DOHH2 (cell line): ENCODE results near the gene MRPS34.
"Not testable (repeated sequence)": the region's sequence is repeated elsewhere in the genome, so short reads cannot be mapped to it uniquely, and the experiment has no call there.

Experiments
- H3F3A ChIP-seq: fragments of 200-600 bp; sonication (generic), shearing (Covaris generic); 2 replicates; pipeline ENCODE4 v1.6.0; 2016; ENCODE audit warnings: antibody characterized with exemption, mild to moderate bottlenecking; ENCODE audit not compliant: control insufficient read depth, insufficient read depth
- H3K27ac ChIP-seq: fragments of 200-600 bp; sonication (generic); 2 replicates; pipeline ENCODE4 v1.5.1; 2014; ENCODE audit warnings: low read depth, mild to moderate bottlenecking, low read length, moderate library complexity
- H3K27me3 ChIP-seq: fragments of 200-600 bp; sonication (generic); 2 replicates; pipeline ENCODE4 v1.6.1; 2014; ENCODE audit warnings: mild to moderate bottlenecking, low read length, mixed read lengths; ENCODE audit not compliant: control insufficient read depth
- H3K36me3 ChIP-seq: fragments of 200-600 bp; sonication (generic); 2 replicates; pipeline ENCODE4 v1.6.1; 2014; ENCODE audit warnings: mild to moderate bottlenecking, low read length, moderate library complexity, mixed read lengths; ENCODE audit not compliant: control insufficient read depth
- H3K4me1 ChIP-seq: fragments of 200-600 bp; sonication (generic); 2 replicates; pipeline ENCODE4 v1.6.1; 2014; ENCODE audit warnings: mild to moderate bottlenecking, low read length, mixed read lengths; ENCODE audit not compliant: control insufficient read depth
- H3K4me2 ChIP-seq: fragments of 200-600 bp; sonication (generic); 2 replicates; pipeline ENCODE4 v1.6.0; 2014; ENCODE audit warnings: mild to moderate bottlenecking, low read length, moderate library complexity
- H3K4me3 ChIP-seq: fragments of 200-600 bp; sonication (generic); 2 replicates; pipeline ENCODE4 v1.5.1; 2014; ENCODE audit warnings: mild to moderate bottlenecking, low read length, mixed read lengths
- H3K79me2 ChIP-seq: fragments of 200-600 bp; sonication (generic); 2 replicates; pipeline ENCODE4 v1.6.1; 2014; ENCODE audit warnings: mild to moderate bottlenecking, low read length, mixed read lengths; ENCODE audit not compliant: control insufficient read depth
- H3K9me2 ChIP-seq: fragments of 200-600 bp; sonication (generic); replicated peaks from 2 replicates; pipeline ENCODE4 v1.6.1; 2014; ENCODE audit warnings: mild to moderate bottlenecking, low read length, mixed read lengths; ENCODE audit not compliant: control insufficient read depth
- H3K9me3 ChIP-seq: fragments of 200-600 bp; sonication (generic); 2 replicates; pipeline ENCODE4 v1.6.1; 2014; ENCODE audit warnings: antibody characterized with exemption, low read length, mixed read lengths; ENCODE audit not compliant: control insufficient read depth, insufficient read depth
- H4K20me1 ChIP-seq: fragments of 200-600 bp; sonication (generic); 2 replicates; pipeline ENCODE4 v1.6.0; 2014; ENCODE audit warnings: low read depth, mild to moderate bottlenecking, antibody characterized with exemption, low read length, moderate library complexity; ENCODE audit not compliant: control insufficient read depth, insufficient read depth
- EZH2phosphoT487 ChIP-seq: fragments of 200-600 bp; sonication (generic); IDR thresholded peaks from 2 replicates; pipeline ENCODE4 v1.6.1; 2017; ENCODE audit warnings: borderline replicate concordance, mild to moderate bottlenecking, antibody characterized with exemption, low read length, moderate library complexity, mixed read lengths
- TF ChIP-seq, protein P1 (sequence below): fragments of 200-600 bp; sonication (generic); IDR thresholded peaks from one replicate; pipeline ENCODE4 v1.5.1; 2014; ENCODE audit warnings: antibody characterized with exemption, mild to moderate bottlenecking, low read depth, low read length; ENCODE audit not compliant: poor library complexity, severe bottlenecking

The MRPS34 gene

DNA sequence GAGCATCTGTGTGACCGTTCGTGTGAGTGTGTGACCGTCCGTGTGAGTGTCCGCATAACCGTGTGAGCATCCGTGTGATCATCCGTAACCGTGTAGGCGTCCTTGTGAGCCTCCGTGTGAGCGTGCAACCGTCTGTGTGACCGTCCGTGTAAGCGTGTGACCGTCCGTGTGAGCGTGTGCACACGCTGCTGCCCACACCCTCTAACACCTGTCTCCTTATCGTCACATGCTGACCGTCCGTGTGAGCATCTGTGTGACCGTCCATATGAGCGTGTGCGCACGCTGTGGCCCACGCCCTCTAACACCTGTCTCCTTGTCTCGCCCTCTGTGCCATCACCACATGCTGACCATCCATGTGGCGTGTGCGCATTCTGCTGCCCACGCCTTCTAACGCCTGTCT, 32.7 kb downstream of the MRPS34 start:
- Histone ChIP-seq H3F3A (peaks cover 37% of the 10 kb centered on the region), H3K36me3 (peaks cover 37% of the 10 kb centered on the region), H3K27me3 (no peaks in the 10 kb centered on the region), H3K4me3 (no peak overlapping the region), H4K20me1 (no peaks in the 10 kb centered on the region), H3K4me1 (no peaks in the 10 kb centered on the region), H3K9me3 (peaks cover 43% of the 10 kb centered on the region; the same call in 1 of the 2 replicates), H3K27ac (no peak overlapping the region), H3K4me2 (no peak overlapping the region), H3K79me2 (peaks cover 13% of the 10 kb centered on the region), H3K9me2 (no peaks in the 10 kb centered on the region)
- no peak for TF ChIP-seq EZH2phosphoT487
- TF ChIP-seq, protein P1, sequence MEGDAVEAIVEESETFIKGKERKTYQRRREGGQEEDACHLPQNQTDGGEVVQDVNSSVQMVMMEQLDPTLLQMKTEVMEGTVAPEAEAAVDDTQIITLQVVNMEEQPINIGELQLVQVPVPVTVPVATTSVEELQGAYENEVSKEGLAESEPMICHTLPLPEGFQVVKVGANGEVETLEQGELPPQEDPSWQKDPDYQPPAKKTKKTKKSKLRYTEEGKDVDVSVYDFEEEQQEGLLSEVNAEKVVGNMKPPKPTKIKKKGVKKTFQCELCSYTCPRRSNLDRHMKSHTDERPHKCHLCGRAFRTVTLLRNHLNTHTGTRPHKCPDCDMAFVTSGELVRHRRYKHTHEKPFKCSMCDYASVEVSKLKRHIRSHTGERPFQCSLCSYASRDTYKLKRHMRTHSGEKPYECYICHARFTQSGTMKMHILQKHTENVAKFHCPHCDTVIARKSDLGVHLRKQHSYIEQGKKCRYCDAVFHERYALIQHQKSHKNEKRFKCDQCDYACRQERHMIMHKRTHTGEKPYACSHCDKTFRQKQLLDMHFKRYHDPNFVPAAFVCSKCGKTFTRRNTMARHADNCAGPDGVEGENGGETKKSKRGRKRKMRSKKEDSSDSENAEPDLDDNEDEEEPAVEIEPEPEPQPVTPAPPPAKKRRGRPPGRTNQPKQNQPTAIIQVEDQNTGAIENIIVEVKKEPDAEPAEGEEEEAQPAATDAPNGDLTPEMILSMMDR: no peak

DNA sequence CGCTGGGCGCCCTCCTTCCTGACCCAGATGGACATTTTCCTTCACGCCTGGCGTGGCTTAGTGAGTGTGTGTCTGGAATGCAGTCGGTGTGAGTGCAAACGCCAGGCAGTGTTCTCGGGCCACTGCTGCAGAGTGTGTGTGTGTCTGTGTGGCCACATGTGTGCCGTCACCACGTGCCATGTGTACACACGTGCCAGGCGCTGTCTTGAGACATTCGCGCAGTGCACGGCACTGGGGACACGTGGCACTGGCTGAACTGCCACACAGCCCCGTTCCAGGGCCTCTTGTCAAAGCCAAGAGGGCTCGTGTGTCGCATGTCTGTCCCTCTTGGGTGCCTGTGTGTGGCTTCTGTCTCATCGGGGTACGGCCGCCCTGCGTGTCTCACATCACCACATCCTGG, 38.1 kb downstream of the MRPS34 start:
- H4K20me1 ChIP-seq: no peaks in the 10 kb centered on the region
- no peak overlapping the region for H3K27ac ChIP-seq
- H3K9me3 ChIP-seq: peaks cover 64% of the 10 kb centered on the region
- H3K36me3 ChIP-seq: peaks cover 49% of the 10 kb centered on the region
- no peaks in the 10 kb centered on the region for H3K9me2 ChIP-seq
- H3K79me2 ChIP-seq: peaks cover 13% of the 10 kb centered on the region
- H3K4me1 ChIP-seq: no peaks in the 10 kb centered on the region
- no peaks in the 10 kb centered on the region for H3K27me3 ChIP-seq
- H3K4me3 ChIP-seq: no peak overlapping the region
- peaks cover 45% of the 10 kb centered on the region for H3F3A ChIP-seq
- TF ChIP-seq EZH2phosphoT487: no peak
- TF ChIP-seq, protein P1: no peak
- no peak overlapping the region for H3K4me2 ChIP-seq

- TF ChIP-seq, protein P1: no peak
- TF ChIP-seq EZH2phosphoT487: no peak
- H3K9me2 ChIP-seq: no peaks in the 10 kb centered on the region
- no peaks in the 10 kb centered on the region for H3K4me1 ChIP-seq
- no peaks in the 10 kb centered on the region for H4K20me1 ChIP-seq
- H3K4me3 ChIP-seq: no peak overlapping the region
- H3K27me3 ChIP-seq: no peaks in the 10 kb centered on the region
- H3K79me2 ChIP-seq: peaks cover 12% of the 10 kb centered on the region
- H3F3A ChIP-seq: peaks cover 42% of the 10 kb centered on the region
- no peak overlapping the region for H3K27ac ChIP-seq
- H3K4me2 ChIP-seq: no peak overlapping the region
- peaks cover 54% of the 10 kb centered on the region for H3K36me3 ChIP-seq
- peaks cover 57% of the 10 kb centered on the region for H3K9me3 ChIP-seq
Observed at GRCh38 chr16:1734123-1734522, 38.8 kb downstream of the MRPS34 start.

DNA sequence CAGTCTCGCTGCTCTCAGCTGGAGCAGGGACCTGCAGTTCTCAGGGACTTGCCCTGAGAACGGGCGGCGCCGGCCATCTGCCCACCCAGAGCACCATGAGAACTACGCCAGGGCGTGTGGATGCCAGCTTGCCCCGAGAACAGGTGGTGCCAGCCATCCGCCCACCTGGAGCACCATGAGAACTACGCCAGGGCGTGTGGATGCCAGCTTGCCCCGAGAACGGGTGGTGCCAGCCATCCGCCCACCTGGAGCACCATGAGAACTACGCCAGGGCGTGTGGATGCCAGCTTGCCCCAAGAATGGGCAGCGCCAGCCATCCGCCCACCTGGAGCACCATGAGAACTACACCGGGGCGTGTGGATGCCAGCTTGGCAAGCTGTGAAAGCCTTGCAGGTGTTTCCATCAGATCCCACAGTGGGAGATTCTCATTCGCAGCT, 40.4 kb downstream of the MRPS34 start:
- Histone ChIP-seq H3K9me3 (peaks cover 45% of the 10 kb centered on the region), H3F3A (peaks cover 28% of the 10 kb centered on the region), H3K79me2 (peaks cover 22% of the 10 kb centered on the region), H3K36me3 (peaks cover 69% of the 10 kb centered on the region)
- H3K27ac ChIP-seq, H3K9me2 ChIP-seq, H3K4me2 ChIP-seq, H3K4me3 ChIP-seq, H4K20me1 ChIP-seq, H3K4me1 ChIP-seq, H3K27me3 ChIP-seq: not testable (repeated sequence)
